ENCODE data around the gene RAB26.

RAB26 gene

DNA sequence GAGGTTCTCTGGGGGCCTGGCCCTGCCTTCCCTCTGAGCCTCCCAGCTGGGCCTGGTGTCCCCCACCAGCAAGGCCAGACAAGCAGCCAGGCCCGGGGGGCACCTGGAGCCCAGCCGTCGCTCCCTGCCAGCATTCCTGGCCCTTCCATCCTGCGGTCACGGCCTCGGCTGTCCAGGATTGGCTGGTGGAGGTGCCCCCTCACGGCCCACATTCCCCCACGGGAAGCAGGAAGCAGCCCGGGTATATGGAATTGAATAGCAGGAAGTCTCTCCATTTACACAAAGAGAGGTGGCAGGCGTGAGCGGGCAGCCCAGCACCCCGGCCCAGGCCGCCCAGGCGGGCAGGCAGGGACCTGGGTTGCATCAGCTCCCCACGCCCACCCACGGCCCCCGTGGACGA lies 21.7 kb downstream of the RAB26 start:
- intact Hi-C loops (cut with micrococcal nuclease): no loop called here
- no peaks in the 10 kb centered on the region for H3K27me3 Mint-ChIP-seq
- no peaks in the 10 kb centered on the region for H3K4me1 Mint-ChIP-seq (ENCODE audit: low read depth)
- no peak overlapping the region for H3K27ac Mint-ChIP-seq
- H3K36me3 Mint-ChIP-seq (ENCODE audit: low read depth): peaks cover 99% of the 10 kb centered on the region
- H3K4me3 Mint-ChIP-seq: no peak overlapping the region
- H3K9me3 Mint-ChIP-seq: no peaks in the 10 kb centered on the region

DNA sequence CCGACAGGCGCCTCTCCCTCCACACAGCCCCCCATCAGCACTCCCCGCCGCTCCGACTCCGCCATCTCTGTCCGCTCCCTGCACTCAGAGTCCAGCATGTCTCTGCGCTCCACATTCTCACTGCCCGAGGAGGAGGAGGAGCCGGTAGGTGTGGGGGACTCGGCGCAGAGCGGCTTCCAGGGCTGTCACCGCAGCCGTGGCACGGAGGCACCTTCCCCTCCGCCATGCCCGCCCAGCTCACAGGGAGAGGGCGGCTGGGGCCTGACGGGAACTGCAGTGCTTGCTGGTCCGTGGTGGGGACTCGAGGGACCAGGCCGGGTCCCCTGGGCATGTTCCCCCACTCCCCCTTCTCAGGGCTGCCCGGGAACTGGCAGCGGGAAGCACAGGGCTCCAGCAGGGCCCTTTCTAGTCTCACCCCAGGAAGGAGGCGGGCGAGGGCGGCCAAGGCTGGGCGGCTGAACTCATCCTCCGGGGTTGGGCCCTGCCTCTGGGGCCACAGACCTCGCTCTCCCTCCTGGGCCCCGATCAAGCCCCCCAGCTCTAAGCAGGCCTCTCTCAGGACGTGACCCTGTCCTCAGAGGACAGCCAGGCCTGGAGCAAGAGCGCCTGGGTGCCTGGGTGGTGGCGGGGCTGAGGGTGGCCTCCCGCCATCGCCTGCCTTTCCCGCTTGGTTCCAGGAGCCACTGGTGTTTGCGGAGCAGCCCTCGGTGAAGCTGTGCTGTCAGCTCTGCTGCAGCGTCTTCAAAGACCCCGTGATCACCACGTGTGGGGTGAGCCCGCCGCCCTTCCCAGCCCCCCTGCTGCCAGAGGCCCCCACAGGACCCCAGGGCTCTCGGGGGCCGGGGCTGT lies 22.4 kb downstream of the RAB26 start:
- Mint-ChIP-seq H3K4me3 (no peak overlapping the region), H3K27me3 (no peaks in the 10 kb centered on the region), H3K36me3 (ENCODE audit: low read depth) (peaks cover 99% of the 10 kb centered on the region), H3K9me3 (no peaks in the 10 kb centered on the region), H3K27ac (no peak overlapping the region), H3K4me1 (ENCODE audit: low read depth) (no peaks in the 10 kb centered on the region)
- intact Hi-C loops (cut with micrococcal nuclease): no loop called here

DNA sequence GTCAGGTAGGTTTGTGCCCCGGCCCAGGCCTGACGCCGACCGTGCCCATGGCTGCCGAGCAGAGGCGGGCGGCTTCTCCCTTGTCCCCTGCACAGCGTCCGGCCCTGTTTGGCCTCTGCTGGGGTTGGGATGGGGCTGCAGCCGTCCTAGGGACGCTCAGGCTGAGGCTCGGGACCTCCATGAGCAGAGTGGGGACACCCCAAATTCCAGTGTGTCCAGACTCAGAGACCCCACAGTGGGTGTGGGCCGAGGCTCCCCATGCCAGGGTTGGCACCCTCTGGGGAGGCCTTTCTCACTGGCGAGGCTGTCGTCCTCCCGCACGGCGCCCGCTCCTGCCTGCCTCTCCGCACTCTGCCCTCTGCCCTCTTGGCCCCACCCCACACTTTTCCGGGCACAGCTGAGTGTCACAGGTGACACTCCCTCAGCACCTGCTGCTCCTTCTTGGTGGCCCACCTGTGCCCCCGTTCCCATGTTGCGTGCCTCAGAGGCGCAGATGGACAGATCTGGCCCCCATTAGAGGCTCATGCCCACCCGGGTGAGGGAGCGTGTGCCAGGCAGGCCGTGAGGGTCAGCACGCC lies 23.3 kb downstream of the RAB26 start:
- no peaks in the 10 kb centered on the region for H3K4me1 Mint-ChIP-seq (ENCODE audit: low read depth)
- intact Hi-C loops (cut with micrococcal nuclease): no loop called here
- H3K27me3 Mint-ChIP-seq: no peaks in the 10 kb centered on the region
- H3K9me3 Mint-ChIP-seq: no peaks in the 10 kb centered on the region
- H3K4me3 Mint-ChIP-seq: no peak overlapping the region
- no peak overlapping the region for H3K27ac Mint-ChIP-seq
- H3K36me3 Mint-ChIP-seq (ENCODE audit: low read depth): peaks cover 99% of the 10 kb centered on the region

DNA sequence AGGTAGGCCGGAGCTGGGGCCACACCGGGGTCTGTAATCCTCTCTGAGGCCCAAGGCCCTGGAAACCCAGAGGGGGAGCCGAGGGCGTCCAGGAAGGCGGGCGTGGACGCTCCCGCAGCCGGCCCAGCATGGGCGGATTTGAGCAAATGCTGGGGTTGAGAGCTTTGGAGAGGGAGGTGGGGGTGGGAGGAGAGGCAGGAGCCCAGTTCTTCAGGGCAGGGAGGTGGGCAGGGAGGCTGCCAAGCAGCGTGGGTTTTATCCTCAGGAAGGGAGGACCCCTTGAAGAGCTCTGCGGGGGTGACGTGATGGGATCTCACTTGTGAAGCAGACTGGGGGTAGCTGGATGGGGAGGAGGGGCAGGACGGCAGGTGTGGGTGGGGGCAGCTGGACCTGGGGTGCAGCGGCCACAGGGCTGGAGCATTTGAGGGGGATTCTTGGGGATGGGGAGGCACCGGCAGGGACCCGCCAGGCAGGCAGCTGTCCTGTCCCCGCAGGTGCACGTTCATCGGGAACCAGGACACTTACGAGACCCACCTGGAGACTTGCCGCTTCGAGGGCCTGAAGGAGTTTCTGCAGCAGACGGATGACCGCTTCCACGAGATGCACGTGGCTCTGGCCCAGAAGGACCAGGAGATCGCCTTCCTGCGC lies 24.4 kb downstream of the RAB26 start:
- Mint-ChIP-seq H3K9me3 (no peaks in the 10 kb centered on the region), H3K27me3 (no peaks in the 10 kb centered on the region), H3K4me3 (no peak overlapping the region), H3K4me1 (ENCODE audit: low read depth) (no peaks in the 10 kb centered on the region), H3K36me3 (ENCODE audit: low read depth) (peaks cover 99% of the 10 kb centered on the region), H3K27ac (no peak overlapping the region)
- intact Hi-C loops (cut with micrococcal nuclease): no loop called here

DNA sequence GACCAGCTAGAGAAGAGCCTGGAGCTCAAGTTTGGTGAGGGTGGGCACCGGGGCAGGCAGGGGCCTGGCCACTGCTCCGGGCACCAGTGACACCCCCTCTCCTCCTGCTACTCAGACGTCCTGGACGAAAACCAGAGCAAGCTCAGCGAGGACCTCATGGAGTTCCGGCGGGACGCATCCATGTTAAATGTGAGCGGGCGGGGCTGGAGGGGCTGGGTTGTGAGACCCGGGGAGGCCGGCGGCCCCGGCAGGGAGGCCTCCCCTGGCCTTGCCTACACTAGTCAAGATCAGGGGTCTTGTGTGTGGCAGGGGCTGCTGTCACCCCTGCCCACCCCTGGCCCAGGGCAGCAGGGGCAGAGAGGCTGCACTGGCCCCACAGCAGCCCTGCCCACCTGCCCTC lies 24.9 kb downstream of the RAB26 start:
- Mint-ChIP-seq H3K36me3 (ENCODE audit: low read depth) (peaks cover 99% of the 10 kb centered on the region), H3K27me3 (no peaks in the 10 kb centered on the region), H3K9me3 (no peaks in the 10 kb centered on the region), H3K27ac (no peak overlapping the region), H3K4me1 (ENCODE audit: low read depth) (no peaks in the 10 kb centered on the region), H3K4me3 (no peak overlapping the region)
- intact Hi-C loops (cut with micrococcal nuclease): no loop called here

DNA sequence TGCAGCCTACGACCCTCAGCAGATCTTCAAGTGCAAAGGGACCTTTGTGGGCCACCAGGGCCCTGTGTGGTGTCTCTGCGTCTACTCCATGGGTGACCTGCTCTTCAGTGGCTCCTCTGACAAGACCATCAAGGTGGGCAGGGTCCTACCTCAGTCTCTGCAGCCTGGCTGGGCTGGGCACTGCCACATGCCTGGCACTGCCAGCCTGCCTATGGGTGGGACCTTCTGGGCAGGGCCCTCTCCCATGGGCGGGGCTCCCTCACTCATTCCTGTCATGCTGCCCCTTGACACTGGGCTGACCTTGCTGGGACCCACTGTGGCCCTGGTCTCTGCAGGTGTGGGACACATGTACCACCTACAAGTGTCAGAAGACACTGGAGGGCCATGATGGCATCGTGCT lies 25.5 kb downstream of the RAB26 start:
- Mint-ChIP-seq H3K36me3 (ENCODE audit: low read depth) (peaks cover 93% of the 10 kb centered on the region), H3K4me3 (no peak overlapping the region), H3K4me1 (ENCODE audit: low read depth) (no peaks in the 10 kb centered on the region), H3K27ac (no peak overlapping the region), H3K9me3 (no peaks in the 10 kb centered on the region), H3K27me3 (no peaks in the 10 kb centered on the region)
- intact Hi-C loops (cut with micrococcal nuclease): no loop called here

DNA sequence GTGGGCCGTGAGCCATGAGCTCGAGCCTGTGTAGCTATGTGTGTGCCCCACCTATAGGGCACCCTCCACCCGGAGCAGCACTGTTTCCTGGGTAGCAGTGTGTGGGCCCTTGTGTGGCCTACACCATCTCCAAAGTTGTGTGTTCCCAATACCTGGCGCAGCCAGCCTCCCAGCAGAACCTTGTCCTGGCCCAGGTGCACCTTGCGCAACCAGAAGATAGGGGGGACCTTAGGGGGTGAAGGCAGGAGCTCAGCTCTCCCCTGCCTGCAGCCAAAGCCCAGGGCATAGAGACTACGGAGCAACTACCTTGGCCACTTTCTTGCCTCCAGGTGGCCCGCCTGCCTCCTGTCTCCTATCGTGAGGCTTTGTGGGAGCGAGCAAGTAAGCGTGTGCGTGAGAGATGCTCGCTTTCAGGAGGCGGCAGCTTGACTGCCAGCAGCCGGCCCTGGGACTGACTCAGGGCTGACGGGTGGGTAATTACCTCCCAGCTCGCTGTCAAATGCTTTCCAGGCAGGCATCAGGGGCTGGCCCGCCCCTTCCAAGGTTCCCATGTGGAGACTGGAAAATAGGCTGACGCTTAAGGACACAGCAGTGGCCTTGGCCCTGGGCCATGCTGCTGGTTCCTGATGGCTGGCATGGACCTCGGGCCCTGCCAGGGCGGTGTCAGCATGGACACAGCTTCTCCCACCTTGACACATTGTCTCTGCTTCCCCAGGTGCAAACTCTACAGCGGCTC lies 26.1 kb downstream of the RAB26 start:
- Mint-ChIP-seq H3K4me3 (no peak overlapping the region), H3K4me1 (ENCODE audit: low read depth) (no peaks in the 10 kb centered on the region), H3K36me3 (ENCODE audit: low read depth) (peaks cover 87% of the 10 kb centered on the region), H3K27me3 (peaks cover 4% of the 10 kb centered on the region), H3K9me3 (no peaks in the 10 kb centered on the region), H3K27ac (no peak overlapping the region)
- intact Hi-C loops (cut with micrococcal nuclease): no loop called here

DNA sequence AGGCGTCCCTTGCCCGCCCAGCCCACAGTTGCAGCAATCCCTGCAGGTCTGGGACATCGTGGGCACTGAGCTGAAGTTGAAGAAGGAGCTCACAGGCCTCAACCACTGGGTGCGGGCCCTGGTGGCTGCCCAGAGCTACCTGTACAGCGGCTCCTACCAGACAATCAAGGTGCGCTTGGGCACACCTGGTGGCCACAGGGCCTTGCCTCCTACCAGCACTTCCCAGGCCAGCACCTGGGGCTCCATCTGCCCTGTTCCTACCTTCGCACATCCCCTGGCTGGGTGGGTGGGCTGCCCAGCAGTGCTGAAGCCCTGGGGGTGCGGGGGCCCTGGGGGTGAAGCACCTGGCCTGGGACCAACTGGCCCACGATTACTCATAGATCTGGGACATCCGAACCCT lies 27.0 kb downstream of the RAB26 start:
- no peaks in the 10 kb centered on the region for H3K4me1 Mint-ChIP-seq (ENCODE audit: low read depth)
- no peak overlapping the region for H3K4me3 Mint-ChIP-seq
- intact Hi-C loops (cut with micrococcal nuclease): no loop called here
- peaks cover 78% of the 10 kb centered on the region for H3K36me3 Mint-ChIP-seq (ENCODE audit: low read depth)
- H3K9me3 Mint-ChIP-seq: no peaks in the 10 kb centered on the region
- H3K27ac Mint-ChIP-seq: no peak overlapping the region
- peaks cover 4% of the 10 kb centered on the region for H3K27me3 Mint-ChIP-seq

DNA sequence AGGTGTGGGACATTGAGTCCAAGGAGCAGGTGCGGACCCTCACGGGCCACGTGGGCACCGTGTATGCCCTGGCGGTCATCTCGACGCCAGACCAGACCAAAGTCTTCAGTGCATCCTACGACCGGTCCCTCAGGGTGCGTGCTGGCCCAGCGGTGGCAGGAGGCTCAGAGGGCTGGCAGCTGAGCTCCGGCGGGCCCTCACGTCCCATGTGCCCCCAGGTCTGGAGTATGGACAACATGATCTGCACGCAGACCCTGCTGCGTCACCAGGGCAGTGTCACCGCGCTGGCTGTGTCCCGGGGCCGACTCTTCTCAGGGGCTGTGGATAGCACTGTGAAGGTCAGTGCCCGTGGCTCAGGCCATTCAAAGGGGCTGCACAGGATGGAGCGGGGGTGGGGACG lies 27.6 kb downstream of the RAB26 start:
- Mint-ChIP-seq H3K4me3 (no peak overlapping the region), H3K36me3 (ENCODE audit: low read depth) (peaks cover 72% of the 10 kb centered on the region), H3K4me1 (ENCODE audit: low read depth) (no peaks in the 10 kb centered on the region), H3K27me3 (peaks cover 4% of the 10 kb centered on the region), H3K27ac (no peak overlapping the region), H3K9me3 (no peaks in the 10 kb centered on the region)
- intact Hi-C loops (cut with micrococcal nuclease): no loop called here

DNA sequence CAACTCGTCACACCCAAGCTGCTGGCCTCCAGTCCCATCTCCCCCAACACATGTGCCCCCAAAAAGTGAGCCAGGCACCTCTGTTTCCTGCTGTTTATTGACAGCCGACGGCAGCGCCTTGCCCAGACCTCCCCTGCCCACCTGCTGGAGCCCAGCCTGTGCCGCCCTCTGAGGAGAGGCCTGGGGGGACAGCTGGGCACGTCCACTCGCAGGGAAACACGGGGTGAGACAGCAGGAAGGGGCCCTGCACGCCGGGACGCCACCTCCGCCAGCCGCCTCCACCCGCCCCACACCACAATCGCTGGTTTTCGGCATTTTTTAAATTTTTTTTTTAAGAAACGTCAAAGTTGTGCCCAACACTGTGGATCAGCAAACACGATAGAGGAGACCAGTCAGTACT lies 28.7 kb downstream of the RAB26 start:
- Mint-ChIP-seq H3K36me3 (ENCODE audit: low read depth) (peaks cover 62% of the 10 kb centered on the region), H3K4me3 (no peak overlapping the region), H3K27me3 (peaks cover 4% of the 10 kb centered on the region), H3K27ac (no peak overlapping the region), H3K4me1 (ENCODE audit: low read depth) (no peaks in the 10 kb centered on the region), H3K9me3 (no peaks in the 10 kb centered on the region)
- intact Hi-C loops (cut with micrococcal nuclease): no loop called here

DNA sequence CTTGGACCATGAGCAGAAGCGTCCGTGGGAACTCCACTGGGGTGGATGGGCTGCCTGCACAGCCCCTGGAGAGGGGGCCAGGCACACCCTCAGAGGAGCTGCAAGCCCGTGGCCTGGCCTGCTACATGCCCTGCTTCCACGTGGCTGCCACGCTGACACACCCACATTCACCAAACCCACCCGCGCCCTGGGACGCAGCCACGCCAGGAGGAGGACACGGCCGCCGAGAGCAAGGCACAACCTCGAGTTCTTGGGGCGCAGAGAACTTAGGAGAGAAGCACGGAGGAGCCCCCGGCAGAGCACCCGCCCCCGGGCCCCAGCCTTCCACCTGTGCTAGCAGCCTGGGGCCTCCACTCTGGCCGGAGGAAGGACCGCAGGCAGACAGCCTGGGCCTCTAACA lies 29.1 kb downstream of the RAB26 start:
- H3K4me3 Mint-ChIP-seq: no peak overlapping the region
- H3K27me3 Mint-ChIP-seq: peaks cover 4% of the 10 kb centered on the region
- intact Hi-C loops (cut with micrococcal nuclease): no loop called here
- no peaks in the 10 kb centered on the region for H3K9me3 Mint-ChIP-seq
- peaks cover 58% of the 10 kb centered on the region for H3K36me3 Mint-ChIP-seq (ENCODE audit: low read depth)
- no peak overlapping the region for H3K27ac Mint-ChIP-seq
- no peaks in the 10 kb centered on the region for H3K4me1 Mint-ChIP-seq (ENCODE audit: low read depth)

DNA sequence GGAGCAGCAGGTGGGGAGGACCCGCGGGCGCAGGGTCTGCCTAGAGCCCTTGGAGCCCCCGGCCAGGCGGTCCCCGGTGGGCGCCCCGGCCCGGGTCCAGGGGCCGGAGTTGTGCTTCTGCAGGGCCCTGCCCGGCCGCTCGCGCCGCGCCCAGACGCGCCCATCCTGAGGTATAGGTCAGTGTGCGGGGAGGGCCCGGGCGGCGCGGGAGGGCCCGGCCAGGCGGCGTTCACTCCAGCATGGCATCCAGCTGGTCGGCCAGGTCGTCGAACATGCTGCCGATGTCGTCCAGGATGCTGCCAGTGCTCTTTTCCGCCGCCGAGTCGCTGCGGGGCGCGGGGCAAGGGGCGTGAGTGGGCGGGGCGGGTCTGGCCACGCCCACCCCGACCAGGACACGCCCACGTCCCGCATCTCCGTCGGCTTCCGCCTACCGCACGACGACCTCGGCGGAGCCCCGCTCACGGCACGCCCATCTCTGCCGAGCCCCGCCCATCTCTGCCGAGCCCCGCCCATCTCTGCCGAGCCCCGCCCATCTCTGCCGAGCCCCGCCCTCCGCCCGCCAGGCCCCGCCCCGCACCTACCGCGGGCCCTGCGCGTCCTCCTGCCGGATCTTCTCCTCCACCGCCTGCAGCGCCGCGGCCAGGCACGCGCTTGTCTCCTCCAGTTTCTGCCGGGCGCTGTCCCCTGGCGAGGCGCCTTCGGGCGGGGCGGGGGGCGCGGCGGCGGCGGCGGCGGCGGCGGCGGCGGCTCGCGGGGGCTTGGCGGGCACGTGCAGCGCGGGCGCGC lies 30.1 kb downstream of the RAB26 start:
- Mint-ChIP-seq H3K27me3 (peaks cover 4% of the 10 kb centered on the region), H3K27ac (no peak overlapping the region), H3K4me3 (no peak overlapping the region), H3K4me1 (ENCODE audit: low read depth) (no peaks in the 10 kb centered on the region), H3K9me3 (no peaks in the 10 kb centered on the region), H3K36me3 (ENCODE audit: low read depth) (peaks cover 48% of the 10 kb centered on the region)
- intact Hi-C loops (cut with micrococcal nuclease): no loop called here

DNA sequence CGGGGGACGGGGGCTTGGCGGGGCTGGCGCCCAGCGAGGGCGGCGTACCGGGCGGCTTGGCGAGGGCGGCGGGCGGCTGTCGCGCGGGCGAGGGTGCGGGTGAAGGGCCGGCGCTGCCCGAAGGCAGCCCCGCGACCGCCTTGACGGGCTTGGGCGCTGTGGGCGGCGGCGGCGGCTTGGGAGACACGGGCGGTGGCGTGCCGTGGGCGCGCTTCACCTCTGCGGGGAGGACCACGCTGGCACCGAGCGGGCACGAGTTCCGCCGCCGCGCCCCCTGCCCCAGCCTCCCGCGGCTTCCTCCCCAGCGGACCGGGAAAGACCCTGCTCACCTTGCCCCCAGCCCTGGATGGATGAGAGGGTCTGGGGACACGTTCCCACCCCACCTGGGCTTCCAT lies 30.7 kb downstream of the RAB26 start:
- peaks cover 42% of the 10 kb centered on the region for H3K36me3 Mint-ChIP-seq (ENCODE audit: low read depth)
- peaks cover 4% of the 10 kb centered on the region for H3K27me3 Mint-ChIP-seq
- H3K27ac Mint-ChIP-seq: no peak overlapping the region
- no peak overlapping the region for H3K4me3 Mint-ChIP-seq
- no peaks in the 10 kb centered on the region for H3K9me3 Mint-ChIP-seq
- intact Hi-C loops (cut with micrococcal nuclease): no loop called here
- H3K4me1 Mint-ChIP-seq (ENCODE audit: low read depth): no peaks in the 10 kb centered on the region

Data from dendritic cell treated with granulocyte-macrophage colony-stimulating factor and Interleukin-4, amounts not matched to agents 40 ng/mL and 50 ng/mL, for 4 days (primary cell).